SU-DHL-6 (cell line): ENCODE data around the gene EPB41L4A.

Experiments
- CTCF ChIP-seq: fragments of 200-600 bp; sonication (generic); IDR thresholded peaks from one replicate; pipeline ENCODE4 v1.5.1; 2017; ENCODE audit warnings: antibody characterized with exemption, mild to moderate bottlenecking, low read length, moderate library complexity; ENCODE audit not compliant: insufficient read depth, poor library complexity, severe bottlenecking
- EZH2phosphoT487 ChIP-seq: fragments of 200-600 bp; sonication (generic), shearing (Covaris generic); conservative IDR thresholded peaks from 2 replicates; pipeline ENCODE4 v1.6.1; 2018; ENCODE audit warnings: mild to moderate bottlenecking, antibody characterized with exemption, low read length, moderate library complexity, mixed read lengths

GRCh38 chr5:112388074-112388473 lies 31.0 kb downstream of the EPB41L4A start:
- TF ChIP-seq CTCF (no peak), EZH2phosphoT487 (no peak)
